Esophagus muscularis mucosa (tissue), 4 donors: ENCODE measurements around the gene NR2F6. TPM values are rescaled to one million over a fixed set of nuclear protein-coding genes. Genes with fewer than 3 reads are reported as not detected.
A peak's percentile ranks its signal among the peaks of the same experiment; 100 is the strongest.

Experiments
- DNase-seq: peaks from one replicate; pipeline ENCODE4 v3.0.0-alpha.2; 2017; ENCODE audit errors: extremely low spot score
- H3K27ac ChIP-seq, 4 donors: fragments of 200-600 bp; sonication (generic); replicated peaks in 1 of 4; 1 replicate in 3 of 4; 2 replicates in 1 of 4; pipeline ENCODE4 v1.5.1; 2016 to 2019; ENCODE audit warnings: mild to moderate bottlenecking in 1 of 4
- H3K27me3 ChIP-seq, 4 donors: fragments of 200-600 bp; sonication (generic); one replicate each; pipeline versions ENCODE4 v1.5.1 to v1.6.0; 2016 to 2019
- H3K36me3 ChIP-seq, 4 donors: fragments of 200-600 bp; sonication (generic); one replicate each; pipeline ENCODE4 v1.5.1; 2016 to 2019
- H3K4me1 ChIP-seq, 4 donors: fragments of 200-600 bp; sonication (generic); one replicate each; pipeline ENCODE4 v1.5.1; 2016 to 2019
- H3K4me3 ChIP-seq, 4 donors: fragments of 200-600 bp; sonication (generic); 1 replicate in 2 of 4; 2 replicates in 2 of 4; pipeline ENCODE4 v1.5.1; 2016 to 2019; ENCODE audit warnings: mild to moderate bottlenecking in 4 of 4, moderate library complexity in 1 of 4
- H3K9me3 ChIP-seq, 4 donors: fragments of 200-600 bp; sonication (generic); 1 replicate in 3 of 4; 2 replicates in 1 of 4; pipeline ENCODE4 v1.5.1; 2016 to 2019
- CTCF ChIP-seq, 3 experiments: fragments of 200-600 bp in 2 of 3; fragments of 450-650 bp in 1 of 3; sonication (generic) in 2 of 3; IDR thresholded peaks; one replicate each; pipeline ENCODE4 v1.5.1; 2017 to 2019; ENCODE audit warnings: antibody characterized with exemption in 3 of 3, mild to moderate bottlenecking in 2 of 3, moderate library complexity in 1 of 3
- EP300 ChIP-seq: sonication (generic); formaldehyde crosslinking; IDR thresholded peaks from one replicate; pipeline ENCODE4 v1.6.1; 2017; ENCODE audit warnings: antibody characterized with exemption
- POLR2A ChIP-seq: fragments of 450-650 bp; IDR thresholded peaks from one replicate; pipeline ENCODE4 v1.6.1; 2017; ENCODE audit warnings: antibody characterized with exemption, moderate library complexity, mild to moderate bottlenecking, low read depth
- POLR2AphosphoS5 ChIP-seq, 2 donors: sonication (generic); formaldehyde crosslinking; IDR thresholded peaks; one replicate each; pipeline ENCODE4 v1.6.1; 2017; ENCODE audit warnings: antibody characterized with exemption in 2 of 2
- WGBS: methylation state at CpG from one replicate; pipeline ENCODE4 v1.1.5; 2018; 5-methylcytosine and 5-hydroxymethylcytosine counted together
- intact Hi-C: fragments of 100-400 bp; cut with DNase I; formaldehyde crosslinking; loops from one replicate; pipeline ENCODE4 v1.15.1; 2023
- total RNA-seq, 4 donors: library from RNA; depleted of rRNA; stranded (reverse); fragments of >200 nt; gene quantifications; one replicate each; pipeline versions ENCODE4 v1.1.0 to v1.2.1, GENCODE V29; 2016

Gene NR2F6
- total RNA-seq, 4 donors from 2014 or later: 38.6 to 88.0 (median 61.2) TPM

- WGBS: 13% methylated on average over 21 of the region's 22 CpGs
- no peak overlapping the region for H3K27ac ChIP-seq
- no peaks in the 10 kb centered on the region for H3K27me3 ChIP-seq
- peaks cover 0 to 33% (median 21%) of the 10 kb centered on the region in 4 donors for H3K4me1 ChIP-seq
- DNase-seq: peak; percentile 91
- H3K36me3 ChIP-seq: peaks cover 0 to 8% (median 5%) of the 10 kb centered on the region in 4 donors
- intact Hi-C loops: no loop called here
- H3K4me3 ChIP-seq: peak overlapping the region in 1 of 4 donors; percentile 22
- TF ChIP-seq EP300 (no peak), POLR2A (no peak), POLR2AphosphoS5 (IDR thresholded peaks at IDR 0.05) (no peak), CTCF (IDR thresholded peaks at IDR 0.05) (no peak)
- H3K9me3 ChIP-seq: no peaks in the 10 kb centered on the region
Measured at GRCh38 chr19:17289489-17289888, 43.8 kb upstream of the NR2F6 start.

DNA sequence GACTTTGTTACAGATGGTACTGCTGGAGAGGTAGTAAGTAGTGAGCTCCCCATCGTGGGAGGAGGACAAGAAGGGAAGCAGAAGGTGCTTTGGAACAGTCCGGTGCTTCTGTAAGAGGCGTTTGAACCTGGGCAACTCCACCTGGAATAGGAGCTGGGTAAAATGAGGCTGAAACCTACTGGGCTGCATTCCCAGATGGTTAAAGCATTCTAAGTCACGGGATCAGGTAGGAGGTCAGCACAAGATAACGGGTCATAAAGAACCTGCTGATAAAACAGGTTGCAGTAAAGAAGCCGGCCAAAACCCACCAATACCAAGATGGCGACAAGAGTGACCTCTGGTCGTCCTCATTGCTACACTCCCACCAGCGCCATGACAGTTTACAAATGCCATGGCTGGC lies 41.0 kb upstream of the NR2F6 start:
- H3K4me1 ChIP-seq: peaks cover 11 to 23% (median 18%) of the 10 kb centered on the region in 4 donors

GRCh38 chr19:17286263-17286662 lies 40.5 kb upstream of the NR2F6 start:
- intact Hi-C loops: no loop called here
- WGBS: 91% methylated on average over 4 of the region's 11 CpGs
- Histone ChIP-seq H3K4me3 (no peak overlapping the region), H3K27ac (no peak overlapping the region), H3K4me1 (peaks cover 14 to 27% (median 23%) of the 10 kb centered on the region in 4 donors), H3K27me3 (peaks cover 0 to 21% (median 12%) of the 10 kb centered on the region in 4 donors), H3K36me3 (no peaks in the 10 kb centered on the region), H3K9me3 (no peaks in the 10 kb centered on the region)
- no peak for TF ChIP-seq POLR2AphosphoS5 (IDR thresholded peaks at IDR 0.05)
- TF ChIP-seq POLR2A: no peak
- TF ChIP-seq EP300: no peak
- TF ChIP-seq CTCF (IDR thresholded peaks at IDR 0.05): no peak
- no peak for DNase-seq

More for the DNA sequence above, 41.0 kb upstream of the NR2F6 start:
- TF ChIP-seq POLR2A: no peak
- no peak for TF ChIP-seq CTCF (IDR thresholded peaks at IDR 0.05)
- Histone ChIP-seq H3K27me3 (peaks cover 0 to 16% (median 7%) of the 10 kb centered on the region in 4 donors), H3K36me3 (no peaks in the 10 kb centered on the region), H3K27ac (no peak overlapping the region), H3K9me3 (no peaks in the 10 kb centered on the region), H3K4me3 (no peak overlapping the region)
- 91% methylated on average over 9 of the region's 9 CpGs for WGBS
- intact Hi-C loops: no loop called here
- DNase-seq: no peak

GRCh38 chr19:17285415-17286135 lies 39.9 kb upstream of the NR2F6 start:
- Histone ChIP-seq H3K9me3 (no peaks in the 10 kb centered on the region), H3K27me3 (peaks cover 0 to 28% (median 12%) of the 10 kb centered on the region in 4 donors), H3K4me1 (peaks cover 14 to 30% (median 24%) of the 10 kb centered on the region in 4 donors), H3K27ac (no peak overlapping the region), H3K36me3 (no peaks in the 10 kb centered on the region), H3K4me3 (no peak overlapping the region)
- intact Hi-C loops: no loop called here
- 88% methylated on average over 18 of the region's 18 CpGs for WGBS
- no peak for DNase-seq
- no peak for TF ChIP-seq POLR2A
- TF ChIP-seq POLR2AphosphoS5 (IDR thresholded peaks at IDR 0.05): no peak
- TF ChIP-seq EP300: no peak
- no peak for TF ChIP-seq CTCF (IDR thresholded peaks at IDR 0.05)
